Breast epithelium (tissue), 3 donors: ENCODE measurements around the gene FGF11.

Source experiments
- POLR2AphosphoS5 ChIP-seq, 3 donors: sonication (generic); formaldehyde crosslinking; IDR thresholded peaks; one replicate each; pipeline ENCODE4 v1.6.1; 2017; ENCODE audit warnings: antibody characterized with exemption in 3 of 3
- TF ChIP-seq, protein P1 (sequence below), 3 donors: fragments of 450-650 bp; IDR thresholded peaks; one replicate each; pipeline ENCODE4 v1.5.1; 2016 to 2017; ENCODE audit warnings: antibody characterized with exemption in 3 of 3, mild to moderate bottlenecking in 3 of 3, moderate library complexity in 3 of 3

DNA sequence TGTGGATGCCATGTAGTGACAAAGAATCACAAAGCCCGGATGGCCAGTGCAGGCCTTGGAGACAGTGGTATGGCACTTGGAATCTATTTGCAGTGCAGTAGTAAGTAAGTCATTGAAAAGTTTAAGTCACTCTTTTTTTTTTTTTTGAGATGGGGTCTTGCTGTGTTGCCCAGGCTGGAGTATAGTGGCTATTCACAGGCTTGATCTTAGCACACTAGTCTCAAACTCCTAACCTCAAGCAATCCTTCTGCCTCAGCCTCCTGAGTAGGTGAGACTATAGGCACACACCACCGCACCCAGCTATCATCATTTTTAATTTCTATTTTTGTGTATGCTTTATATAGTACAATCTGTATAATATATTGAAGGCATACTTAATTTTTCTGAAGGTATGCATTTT, 40.7 kb upstream of the FGF11 start:
- TF ChIP-seq, protein P1, sequence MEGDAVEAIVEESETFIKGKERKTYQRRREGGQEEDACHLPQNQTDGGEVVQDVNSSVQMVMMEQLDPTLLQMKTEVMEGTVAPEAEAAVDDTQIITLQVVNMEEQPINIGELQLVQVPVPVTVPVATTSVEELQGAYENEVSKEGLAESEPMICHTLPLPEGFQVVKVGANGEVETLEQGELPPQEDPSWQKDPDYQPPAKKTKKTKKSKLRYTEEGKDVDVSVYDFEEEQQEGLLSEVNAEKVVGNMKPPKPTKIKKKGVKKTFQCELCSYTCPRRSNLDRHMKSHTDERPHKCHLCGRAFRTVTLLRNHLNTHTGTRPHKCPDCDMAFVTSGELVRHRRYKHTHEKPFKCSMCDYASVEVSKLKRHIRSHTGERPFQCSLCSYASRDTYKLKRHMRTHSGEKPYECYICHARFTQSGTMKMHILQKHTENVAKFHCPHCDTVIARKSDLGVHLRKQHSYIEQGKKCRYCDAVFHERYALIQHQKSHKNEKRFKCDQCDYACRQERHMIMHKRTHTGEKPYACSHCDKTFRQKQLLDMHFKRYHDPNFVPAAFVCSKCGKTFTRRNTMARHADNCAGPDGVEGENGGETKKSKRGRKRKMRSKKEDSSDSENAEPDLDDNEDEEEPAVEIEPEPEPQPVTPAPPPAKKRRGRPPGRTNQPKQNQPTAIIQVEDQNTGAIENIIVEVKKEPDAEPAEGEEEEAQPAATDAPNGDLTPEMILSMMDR (IDR thresholded peaks at IDR 0.05) = no peak
- no peak for TF ChIP-seq POLR2AphosphoS5 (IDR thresholded peaks at IDR 0.05)
